Measurements from ENCODE around the gene GARIN5B.

Gene GARIN5B

GRCh38 chr19:55387736-55388497 is 24.9 kb upstream of the GARIN5B start:
- no peak for DNase-seq

- peak; percentile 30 for DNase-seq
These were observed 23.5 kb upstream of the GARIN5B start for GRCh38 chr19:55386493-55386971.

- peak; percentile 98 for DNase-seq
These were observed 22.8 kb upstream of the GARIN5B start, which contains the start of gene RPL28 for GRCh38 chr19:55385724-55386492. Gene RPL28, plus strand, starts transcription at chr19:55385932. Its CDS starts 426 bp downstream, at chr19:55386358.

GRCh38 chr19:55384920-55385723 is 22.1 kb upstream of the GARIN5B start:
- peak; percentile 96 for DNase-seq

- peak; percentile 56 for DNase-seq
These were observed 21.3 kb upstream of the GARIN5B start, which contains the start of gene TMEM238 for GRCh38 chr19:55384131-55384919. Gene TMEM238, minus strand, starts transcription at chr19:55384292. Its CDS starts 33 bp downstream, at chr19:55384259.

GRCh38 chr19:55383279-55384130 is 20.4 kb upstream of the GARIN5B start:
- DNase-seq = peak; percentile 58

- no peak for DNase-seq
These were observed 19.5 kb upstream of the GARIN5B start for GRCh38 chr19:55382522-55383054.

GRCh38 chr19:55382013-55382412 is 19.0 kb upstream of the GARIN5B start:
- no peak for DNase-seq

GRCh38 chr19:55379174-55379573 is 16.1 kb upstream of the GARIN5B start:
- DNase-seq = no peak

GRCh38 chr19:55377356-55378131 is 14.5 kb upstream of the GARIN5B start:
- no peak for DNase-seq

GRCh38 chr19:55376241-55376933 is 13.3 kb upstream of the GARIN5B start, which contains the start of gene TMEM190:
Gene TMEM190, plus strand, starts transcription at chr19:55376826. Its CDS starts 28 bp downstream, at chr19:55376854.
- no peak for DNase-seq

GRCh38 chr19:55373993-55374757 is 11.1 kb upstream of the GARIN5B start:
- DNase-seq = no peak

GRCh38 chr19:55373306-55373992 is 10.4 kb upstream of the GARIN5B start:
- no peak for DNase-seq

- no peak for DNase-seq
These were observed 9.4 kb upstream of the GARIN5B start for GRCh38 chr19:55372316-55373081.

GRCh38 chr19:55370305-55370988 is 7.4 kb upstream of the GARIN5B start, which contains the start of gene IL11:
Gene IL11, minus strand, starts transcription at chr19:55370463. Its CDS starts 153 bp downstream, at chr19:55370310.
- no peak for DNase-seq

GRCh38 chr19:55369653-55370304 is 6.7 kb upstream of the GARIN5B start:
- peak; percentile 51 for DNase-seq

Measured in CD4-positive, alpha-beta T cell treated with Interleukin-17A for 4 hours (primary cell).